Sigmoid colon (tissue), 7 donors: Measurements from ENCODE around the gene GADL1. TPM values are rescaled to one million over a fixed set of nuclear protein-coding genes. Genes with fewer than 3 reads are reported as not detected.

ENCODE experiments used
- DNase-seq: peaks from one replicate; pipeline ENCODE4 v3.0.0-alpha.2; 2019
- H3K27ac ChIP-seq, 4 donors: fragments of 200-600 bp; sonication (generic); one replicate each; pipeline ENCODE4 v1.5.1; 2016 to 2019; ENCODE audit warnings: mild to moderate bottlenecking in 1 of 4
- H3K27me3 ChIP-seq, 3 donors: fragments of 200-600 bp; sonication (generic); one replicate each; pipeline ENCODE4 v1.5.1; 2019; ENCODE audit warnings: mild to moderate bottlenecking in 1 of 3
- H3K36me3 ChIP-seq, 4 donors: fragments of 200-600 bp; sonication (generic); one replicate each; pipeline ENCODE4 v1.5.1; 2016 to 2019
- H3K4me1 ChIP-seq, 4 donors: fragments of 200-600 bp; sonication (generic); one replicate each; pipeline ENCODE4 v1.5.1; 2017 to 2019
- H3K4me3 ChIP-seq, 4 donors: fragments of 200-600 bp; sonication (generic); one replicate each; pipeline ENCODE4 v1.5.1; 2017 to 2019; ENCODE audit warnings: mild to moderate bottlenecking in 2 of 4, moderate library complexity in 1 of 4
- H3K9me3 ChIP-seq, 4 donors: fragments of 200-600 bp in 3 of 4; sonication (generic) in 3 of 4; one replicate each; pipeline versions ENCODE4 v1.5.1 to v1.6.1; 2013 to 2019
- CTCF ChIP-seq, 4 experiments: fragments of 450-650 bp in 3 of 4; fragments of 200-600 bp in 1 of 4; IDR thresholded peaks; one replicate each; pipeline ENCODE4 v1.5.1; 2016 to 2019; ENCODE audit warnings: antibody characterized with exemption in 4 of 4, mild to moderate bottlenecking in 3 of 4, moderate library complexity in 2 of 4
- EP300 ChIP-seq, 4 donors: sonication (generic); formaldehyde crosslinking; IDR thresholded peaks; one replicate each; pipeline ENCODE4 v1.6.1; 2017; ENCODE audit warnings: antibody characterized with exemption in 4 of 4
- POLR2A ChIP-seq, 2 donors: fragments of 450-650 bp; IDR thresholded peaks; one replicate each; pipeline ENCODE4 v1.6.1; 2016; ENCODE audit warnings: antibody characterized with exemption in 2 of 2, mild to moderate bottlenecking in 2 of 2, moderate library complexity in 2 of 2
- POLR2AphosphoS5 ChIP-seq, 4 donors: sonication (generic); formaldehyde crosslinking; IDR thresholded peaks; one replicate each; pipeline ENCODE4 v1.6.1; 2017; ENCODE audit warnings: antibody characterized with exemption in 4 of 4
- WGBS, 2 donors: extraction: QIAGEN DNeasy Blood & Tissue Kit; methylation state at CpG; one replicate each; pipeline ENCODE4 v1.1.7; 2013; 5-methylcytosine and 5-hydroxymethylcytosine counted together
- intact Hi-C: fragments of 100-400 bp; cut with DNase I; formaldehyde crosslinking; loops from one replicate; pipeline ENCODE4 v1.15.1; 2023
- polyA plus RNA-seq, 3 donors: library from polyadenylated mRNA; stranded (reverse); fragments of 200-250 nt; gene quantifications; one replicate each; pipeline ENCODE4 v1.2.3, GENCODE V29; 2013
- total RNA-seq, 4 donors: library from RNA; depleted of rRNA; stranded (reverse); fragments of >200 nt; gene quantifications; one replicate each; pipeline ENCODE4 v1.1.0, GENCODE V29; 2016
- donor health status: healthy with polysubstance abuse.
- donor health status: Bipolar disorder and iron deficiency.
- donor health status: healthy.

Gene GADL1
- total and polyA plus RNA-seq, 7 donors = not detected

GRCh38 chr3:30764281-30764680 is 130.2 kb downstream of the GADL1 start:
- Histone ChIP-seq H3K9me3 (no peaks in the 10 kb centered on the region), H3K27me3 (no peaks in the 10 kb centered on the region), H3K4me3 (no peak overlapping the region), H3K27ac (no peak overlapping the region), H3K4me1 (no peaks in the 10 kb centered on the region), H3K36me3 (no peaks in the 10 kb centered on the region)
- TF ChIP-seq EP300 (IDR thresholded peaks at IDR 0.05) = no peak
- TF ChIP-seq POLR2AphosphoS5 (IDR thresholded peaks at IDR 0.05) = no peak
- TF ChIP-seq POLR2A (IDR thresholded peaks at IDR 0.05) = no peak
- no peak for TF ChIP-seq CTCF (IDR thresholded peaks at IDR 0.05)
- WGBS, 2 donors = 60 to 70% methylated on average over 3 of the region's 3 CpGs
- intact Hi-C loops = no loop called here
- DNase-seq = no peak

GRCh38 chr3:30761374-30761773 is 133.1 kb downstream of the GADL1 start:
- H3K36me3 ChIP-seq = no peaks in the 10 kb centered on the region
- DNase-seq = no peak
- intact Hi-C loops = no loop called here
- H3K4me1 ChIP-seq = no peaks in the 10 kb centered on the region
- no peak overlapping the region for H3K4me3 ChIP-seq
- no peaks in the 10 kb centered on the region for H3K27me3 ChIP-seq
- TF ChIP-seq EP300 (IDR thresholded peaks at IDR 0.05) (no peak), POLR2AphosphoS5 (IDR thresholded peaks at IDR 0.05) (no peak), CTCF (IDR thresholded peaks at IDR 0.05) (no peak), POLR2A (IDR thresholded peaks at IDR 0.05) (no peak)
- no peaks in the 10 kb centered on the region for H3K9me3 ChIP-seq
- WGBS, 2 donors = 97 to 98% methylated on average over 3 of the region's 3 CpGs
- no peak overlapping the region for H3K27ac ChIP-seq

GRCh38 chr3:30760737-30761136 is 133.7 kb downstream of the GADL1 start:
- no peak overlapping the region for H3K27ac ChIP-seq
- no peaks in the 10 kb centered on the region for H3K27me3 ChIP-seq
- no peaks in the 10 kb centered on the region for H3K9me3 ChIP-seq
- H3K4me3 ChIP-seq = no peak overlapping the region
- TF ChIP-seq CTCF (IDR thresholded peaks at IDR 0.05) (no peak), POLR2A (IDR thresholded peaks at IDR 0.05) (no peak), EP300 (IDR thresholded peaks at IDR 0.05) (no peak), POLR2AphosphoS5 (IDR thresholded peaks at IDR 0.05) (no peak)
- peaks cover 0 to 5% (median 1%) of the 10 kb centered on the region in 4 donors for H3K4me1 ChIP-seq
- 93 to 96% methylated on average over 2 of the region's 2 CpGs for WGBS, 2 donors
- DNase-seq = no peak
- no peaks in the 10 kb centered on the region for H3K36me3 ChIP-seq
- intact Hi-C loops = no loop called here

GRCh38 chr3:30760040-30760695 is 134.3 kb downstream of the GADL1 start:
- Histone ChIP-seq H3K36me3 (no peaks in the 10 kb centered on the region), H3K27me3 (no peaks in the 10 kb centered on the region), H3K4me3 (no peak overlapping the region), H3K4me1 (peaks cover 0 to 10% (median 4%) of the 10 kb centered on the region in 4 donors), H3K9me3 (no peaks in the 10 kb centered on the region), H3K27ac (no peak overlapping the region)
- intact Hi-C loops = no loop called here
- TF ChIP-seq EP300 (IDR thresholded peaks at IDR 0.05) = no peak
- TF ChIP-seq POLR2AphosphoS5 (IDR thresholded peaks at IDR 0.05) = no peak
- no peak for TF ChIP-seq CTCF (IDR thresholded peaks at IDR 0.05)
- TF ChIP-seq POLR2A (IDR thresholded peaks at IDR 0.05) = no peak
- 67 to 79% methylated on average over 3 of the region's 3 CpGs for WGBS, 2 donors
- DNase-seq = no peak

GRCh38 chr3:30756218-30756617 is 138.2 kb downstream of the GADL1 start:
- no peak overlapping the region for H3K4me3 ChIP-seq

More at GRCh38 chr3:30756218-30756617, 138.2 kb downstream of the GADL1 start:
- intact Hi-C loops = no loop called here
- no peak for DNase-seq
- Histone ChIP-seq H3K27me3 (no peaks in the 10 kb centered on the region), H3K4me1 (peaks cover 0 to 21% (median 8%) of the 10 kb centered on the region in 4 donors), H3K9me3 (no peaks in the 10 kb centered on the region), H3K36me3 (no peaks in the 10 kb centered on the region), H3K27ac (no peak overlapping the region)
- no peak for TF ChIP-seq POLR2AphosphoS5 (IDR thresholded peaks at IDR 0.05)
- no peak for TF ChIP-seq POLR2A (IDR thresholded peaks at IDR 0.05)
- TF ChIP-seq EP300 (IDR thresholded peaks at IDR 0.05) = no peak
- TF ChIP-seq CTCF (IDR thresholded peaks at IDR 0.05) = no peak
- 17 to 62% methylated on average over 3 of the region's 3 CpGs for WGBS, 2 donors
